Measurements from ENCODE around the gene DLL3.
A peak's percentile ranks its signal among the peaks of the same experiment; 100 is the strongest.

DLL3 gene

DNA sequence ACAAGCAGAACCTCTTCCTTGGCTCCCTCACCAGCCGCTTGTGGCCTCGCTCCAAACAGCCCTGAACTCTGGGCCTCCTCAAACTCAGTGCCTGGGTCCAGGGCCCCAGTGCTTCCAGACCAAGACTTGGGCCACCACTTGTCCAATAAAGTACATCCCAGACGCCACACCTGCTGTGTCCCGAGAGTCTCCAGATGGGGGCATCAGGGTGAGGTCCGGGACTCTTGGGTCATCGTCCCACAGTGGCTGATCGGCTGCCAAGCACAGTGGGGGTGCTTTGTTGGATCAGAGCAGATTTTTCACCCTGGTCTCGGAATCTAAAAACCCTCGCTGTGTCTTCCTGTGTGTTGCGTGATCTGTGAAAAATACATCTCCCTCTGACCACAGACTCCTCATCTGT lies 9.0 kb upstream of the DLL3 start:
- no peak for DNase-seq

DNA sequence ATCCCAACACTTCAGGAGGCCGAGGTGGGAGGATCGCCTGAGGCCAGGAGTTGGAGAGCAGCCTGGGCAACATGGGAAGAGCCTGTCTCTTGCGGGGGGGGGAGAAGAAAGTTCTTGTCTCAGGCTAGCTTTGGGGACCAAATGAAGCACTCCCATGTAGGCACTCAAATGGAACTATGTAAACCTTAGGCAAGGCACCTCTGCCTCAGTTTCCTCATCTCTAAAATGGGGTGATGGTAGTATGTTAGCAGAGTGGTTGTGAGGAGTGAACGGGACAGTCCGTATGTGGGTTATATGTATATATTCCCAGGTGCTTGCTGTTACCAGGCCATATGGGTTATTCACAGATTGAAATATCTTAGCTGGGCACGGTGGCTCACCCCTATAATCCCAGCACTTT lies 6.5 kb upstream of the DLL3 start:
- no peak for DNase-seq

DNA sequence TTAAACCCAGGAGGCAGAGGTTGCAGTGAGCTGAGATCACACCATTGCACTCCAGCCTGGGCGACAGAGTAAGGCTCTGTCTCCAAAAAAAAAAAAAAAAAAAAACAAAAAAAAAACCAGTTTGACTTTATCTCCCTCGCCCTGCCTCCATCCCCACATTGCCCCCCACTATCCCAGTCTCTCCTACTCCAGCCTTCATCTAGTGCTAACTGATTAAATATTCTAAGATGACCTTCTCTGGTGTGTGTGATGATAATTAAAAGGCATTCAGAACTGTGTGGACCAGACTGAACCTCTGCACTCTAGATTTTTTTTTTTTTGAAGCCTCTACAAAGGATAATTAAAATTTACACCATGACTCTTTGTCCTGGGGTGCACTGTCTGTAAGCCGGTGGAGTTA lies 6.0 kb upstream of the DLL3 start:
- DNase-seq, result no peak

DNA sequence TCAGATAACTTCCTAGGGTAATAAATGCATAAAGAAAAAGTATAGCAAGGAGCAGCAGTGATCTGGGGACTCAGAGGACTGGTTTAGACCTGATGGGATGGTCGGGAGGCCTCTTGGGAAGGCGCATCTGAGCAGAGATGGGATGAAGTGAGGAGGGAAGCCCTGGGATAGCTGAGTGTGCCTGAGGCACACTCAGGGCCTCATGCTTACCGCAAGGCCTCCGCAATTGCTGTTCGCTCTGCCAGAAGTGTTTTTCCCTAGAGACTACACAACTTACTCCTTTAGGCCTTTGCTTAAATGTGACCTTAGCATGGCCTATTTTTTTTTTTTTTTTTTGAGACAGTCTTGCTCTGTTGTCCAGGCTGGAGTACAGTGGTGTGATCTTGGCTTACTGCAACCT lies 4.1 kb upstream of the DLL3 start:
- no peak for DNase-seq

DNA sequence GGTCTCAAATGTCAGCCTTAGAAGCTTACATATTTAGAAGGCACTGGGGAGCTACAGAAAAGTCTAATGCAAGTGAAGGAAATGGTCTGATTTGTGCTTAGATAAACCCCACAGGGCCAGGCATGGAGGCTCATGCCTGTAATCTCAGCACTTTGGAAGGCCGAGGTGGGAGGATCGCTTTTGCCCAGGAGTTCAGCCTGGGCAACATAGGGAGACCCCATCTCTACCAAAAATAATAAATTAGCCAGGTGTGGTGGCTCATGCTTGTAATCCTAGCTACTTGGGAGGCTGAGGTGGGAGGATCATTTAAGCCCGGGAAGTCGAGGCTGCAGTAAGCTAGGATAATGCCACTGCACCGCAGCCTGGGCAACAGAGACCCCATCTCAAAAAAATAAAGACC lies 2.7 kb upstream of the DLL3 start:
- no peak for DNase-seq

DNA sequence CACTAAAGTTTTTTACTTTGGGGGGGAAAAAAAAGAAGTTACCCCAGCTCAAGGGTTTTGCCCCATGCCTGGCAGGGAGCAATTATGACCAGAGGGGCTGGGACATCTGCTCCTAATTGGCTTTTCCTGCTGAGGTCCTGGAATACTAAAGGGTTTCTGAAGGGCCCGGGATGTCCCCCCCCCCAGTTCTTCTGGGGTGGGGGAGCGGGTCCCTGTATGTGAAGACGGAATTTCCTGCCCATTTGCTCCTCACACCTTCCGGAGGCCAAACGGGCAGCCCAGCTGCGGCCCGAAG lies 1.1 kb upstream of the DLL3 start:
- DNase-seq, result no peak

DNA sequence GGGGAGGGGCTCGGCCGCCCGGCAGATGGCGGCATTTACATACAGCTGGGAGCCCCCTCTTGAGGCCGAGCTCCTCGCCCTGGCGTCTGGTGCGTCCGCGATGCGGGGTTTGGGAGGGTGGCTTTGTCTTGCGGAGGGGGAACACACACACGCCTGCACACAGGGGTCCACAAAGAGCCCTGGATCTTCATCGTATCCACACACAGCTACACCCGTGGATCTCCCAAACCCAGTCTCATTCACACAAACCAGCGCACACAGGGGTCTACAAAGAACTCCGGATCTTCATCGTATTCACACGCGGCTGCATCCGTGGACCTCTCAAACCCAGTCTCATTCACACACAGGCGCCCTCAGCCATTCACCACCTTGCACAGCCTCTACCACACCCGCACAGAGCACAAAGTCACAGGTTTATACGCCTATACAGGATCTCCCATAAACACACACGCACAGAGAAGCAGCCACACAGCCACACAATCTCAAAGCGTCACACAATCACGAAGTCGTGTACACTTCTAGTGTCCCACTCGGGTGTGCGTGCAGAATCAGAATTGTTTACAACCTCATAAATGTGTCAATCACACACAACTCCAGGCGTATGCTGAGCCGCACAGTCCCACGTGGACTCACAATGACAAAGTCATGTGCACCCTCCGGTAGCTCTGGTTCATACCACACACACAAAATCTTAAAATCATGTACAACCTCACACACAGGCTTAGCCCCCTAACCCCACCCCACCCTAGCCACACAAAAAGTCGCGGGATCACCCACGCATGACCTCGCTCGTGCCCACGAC lies 550 bp upstream of the DLL3 start:
- DNase-seq, result peak in 1 of 5 experiments; percentile 58

DNA sequence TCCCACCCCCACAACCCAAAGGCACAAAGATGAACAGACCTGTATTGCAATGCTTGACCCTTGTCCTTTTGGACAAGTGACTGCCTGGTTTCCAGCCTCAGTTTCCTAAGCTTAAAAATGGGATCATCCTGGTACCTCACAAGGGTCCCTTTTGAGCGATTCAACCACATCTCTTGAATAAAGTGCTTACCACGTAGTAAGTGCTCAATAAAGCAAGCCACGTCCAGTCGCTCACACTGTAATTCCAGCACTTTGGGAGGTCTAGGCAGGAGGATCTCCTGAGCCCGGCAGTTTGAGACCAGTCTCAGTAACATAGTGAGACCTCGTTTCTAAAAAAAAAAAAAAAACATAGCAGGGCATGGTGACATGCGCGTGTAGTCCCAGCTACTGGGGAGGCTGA lies 1.2 kb downstream of the DLL3 start:
- DNase-seq, result no peak

DNA sequence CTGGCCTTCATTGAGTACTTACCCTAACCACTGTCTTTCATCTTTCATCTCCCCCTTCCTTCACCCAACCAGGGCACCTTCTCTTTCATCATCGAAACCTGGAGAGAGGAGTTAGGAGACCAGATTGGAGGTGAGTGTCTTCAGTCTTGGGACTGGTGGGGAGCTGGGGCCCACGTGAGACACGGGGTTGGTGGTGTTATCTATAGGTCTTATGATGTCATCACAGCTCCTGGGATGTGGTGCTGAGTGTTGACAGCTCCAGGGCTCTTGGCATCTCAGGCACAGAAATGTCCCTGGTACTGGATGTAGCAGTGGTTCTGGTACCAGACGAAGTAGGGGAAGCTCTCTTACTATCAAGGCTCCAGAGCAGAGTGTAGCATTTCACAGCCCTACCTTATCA lies 1.8 kb downstream of the DLL3 start:
- no peak for DNase-seq

DNA sequence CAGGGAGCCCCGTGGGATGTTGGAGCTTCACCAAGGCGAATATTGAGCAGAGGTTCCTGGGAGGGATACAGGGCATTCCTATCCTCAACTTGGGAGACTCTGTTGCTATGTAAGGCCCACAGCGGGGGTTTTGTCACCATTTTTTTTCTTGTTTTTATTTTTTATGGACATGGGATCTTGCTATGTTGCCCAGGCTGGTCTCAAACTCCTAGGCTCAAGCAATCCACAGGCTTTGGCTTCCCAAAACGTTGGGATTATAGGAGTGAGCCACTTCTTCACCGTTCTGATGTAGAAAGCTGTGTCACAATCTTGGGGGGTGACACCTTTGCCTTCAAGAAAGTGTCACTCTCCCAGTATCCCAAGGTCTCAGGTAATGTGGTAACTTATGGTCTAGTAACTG lies 2.6 kb downstream of the DLL3 start:
- DNase-seq, result no peak

DNA sequence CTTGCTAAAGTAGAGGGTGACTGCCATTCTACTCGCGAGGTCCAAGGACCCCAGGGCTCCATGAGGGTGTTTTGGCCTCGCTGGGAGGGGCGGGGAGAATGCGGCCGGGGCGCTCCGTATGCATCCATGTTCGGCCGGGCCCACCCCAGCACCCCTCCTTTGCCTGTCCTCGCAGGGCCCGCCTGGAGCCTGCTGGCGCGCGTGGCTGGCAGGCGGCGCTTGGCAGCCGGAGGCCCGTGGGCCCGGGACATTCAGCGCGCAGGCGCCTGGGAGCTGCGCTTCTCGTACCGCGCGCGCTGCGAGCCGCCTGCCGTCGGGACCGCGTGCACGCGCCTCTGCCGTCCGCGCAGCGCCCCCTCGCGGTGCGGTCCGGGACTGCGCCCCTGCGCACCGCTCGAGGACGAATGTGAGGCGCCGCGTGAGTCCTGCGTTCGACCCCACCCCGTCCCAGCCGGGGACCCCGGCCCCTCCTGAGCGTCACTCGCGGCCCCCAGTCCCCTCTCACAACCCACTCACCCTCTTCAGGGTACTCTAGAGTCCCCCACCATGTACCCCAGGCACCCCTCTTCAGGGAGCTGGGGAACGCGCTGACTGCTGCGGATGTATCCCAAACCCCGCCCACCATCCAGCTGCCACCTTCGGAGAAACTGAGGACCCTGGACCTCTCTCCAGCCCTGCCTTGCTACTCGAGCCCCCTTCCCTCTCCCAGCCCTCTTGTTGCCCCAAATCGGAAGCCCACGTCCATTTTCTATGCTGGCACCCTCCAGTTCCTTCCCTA lies 4.1 kb downstream of the DLL3 start:
- peak; percentile 62 to 92 (median 69) for DNase-seq

DNA sequence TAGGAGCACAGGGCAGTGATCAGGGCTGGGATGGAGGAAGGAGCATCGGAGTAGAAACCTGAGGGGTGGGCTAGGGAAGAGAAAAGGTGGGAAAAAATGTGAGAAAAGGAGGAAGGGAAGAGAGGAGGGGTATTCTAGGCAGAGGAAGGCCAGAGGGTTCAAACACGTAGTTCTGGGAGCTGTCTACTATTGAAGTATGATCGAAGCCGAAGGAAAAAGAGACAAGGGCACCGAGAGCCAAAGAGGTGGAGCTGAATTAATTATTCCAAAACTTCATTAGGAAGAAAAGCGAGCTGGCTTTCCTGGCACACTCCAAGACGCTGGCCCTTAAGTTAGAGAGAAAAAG lies 7.8 kb downstream of the DLL3 start:
- no peak for DNase-seq

DNA sequence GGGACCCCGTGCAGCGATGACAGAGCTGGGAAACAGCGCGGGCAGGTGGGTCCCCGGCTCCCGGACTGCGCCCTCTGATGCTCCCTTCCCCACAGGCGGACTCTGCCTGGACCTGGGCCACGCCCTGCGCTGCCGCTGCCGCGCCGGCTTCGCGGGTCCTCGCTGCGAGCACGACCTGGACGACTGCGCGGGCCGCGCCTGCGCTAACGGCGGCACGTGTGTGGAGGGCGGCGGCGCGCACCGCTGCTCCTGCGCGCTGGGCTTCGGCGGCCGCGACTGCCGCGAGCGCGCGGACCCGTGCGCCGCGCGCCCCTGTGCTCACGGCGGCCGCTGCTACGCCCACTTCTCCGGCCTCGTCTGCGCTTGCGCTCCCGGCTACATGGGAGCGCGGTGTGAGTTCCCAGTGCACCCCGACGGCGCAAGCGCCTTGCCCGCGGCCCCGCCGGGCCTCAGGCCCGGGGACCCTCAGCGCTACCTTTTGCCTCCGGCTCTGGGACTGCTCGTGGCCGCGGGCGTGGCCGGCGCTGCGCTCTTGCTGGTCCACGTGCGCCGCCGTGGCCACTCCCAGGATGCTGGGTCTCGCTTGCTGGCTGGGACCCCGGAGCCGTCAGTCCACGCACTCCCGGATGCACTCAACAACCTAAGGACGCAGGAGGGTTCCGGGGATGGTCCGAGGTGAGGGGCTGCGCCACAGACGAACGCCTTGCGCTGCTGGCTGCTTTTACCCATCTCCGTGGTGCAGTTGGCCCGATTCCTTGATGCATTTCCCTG lies 8.4 kb downstream of the DLL3 start:
- peak in 4 of 5 experiments; percentile 28 to 86 (median 44) for DNase-seq

DNA sequence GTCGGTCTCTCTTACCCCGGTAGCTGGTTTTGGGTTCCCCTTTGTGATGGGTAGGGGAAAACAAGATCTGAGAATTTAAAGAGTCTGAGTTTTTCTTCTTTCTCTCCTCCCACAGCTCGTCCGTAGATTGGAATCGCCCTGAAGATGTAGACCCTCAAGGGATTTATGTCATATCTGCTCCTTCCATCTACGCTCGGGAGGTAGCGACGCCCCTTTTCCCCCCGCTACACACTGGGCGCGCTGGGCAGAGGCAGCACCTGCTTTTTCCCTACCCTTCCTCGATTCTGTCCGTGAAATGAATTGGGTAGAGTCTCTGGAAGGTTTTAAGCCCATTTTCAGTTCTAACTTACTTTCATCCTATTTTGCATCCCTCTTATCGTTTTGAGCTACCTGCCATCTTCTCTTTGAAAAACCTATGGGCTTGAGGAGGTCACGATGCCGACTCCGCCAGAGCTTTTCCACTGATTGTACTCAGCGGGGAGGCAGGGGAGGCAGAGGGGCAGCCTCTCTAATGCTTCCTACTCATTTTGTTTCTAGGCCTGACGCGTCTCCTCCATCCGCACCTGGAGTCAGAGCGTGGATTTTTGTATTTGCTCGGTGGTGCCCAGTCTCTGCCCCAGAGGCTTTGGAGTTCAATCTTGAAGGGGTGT lies 9.1 kb downstream of the DLL3 start:
- DNase-seq, result no peak

DNA sequence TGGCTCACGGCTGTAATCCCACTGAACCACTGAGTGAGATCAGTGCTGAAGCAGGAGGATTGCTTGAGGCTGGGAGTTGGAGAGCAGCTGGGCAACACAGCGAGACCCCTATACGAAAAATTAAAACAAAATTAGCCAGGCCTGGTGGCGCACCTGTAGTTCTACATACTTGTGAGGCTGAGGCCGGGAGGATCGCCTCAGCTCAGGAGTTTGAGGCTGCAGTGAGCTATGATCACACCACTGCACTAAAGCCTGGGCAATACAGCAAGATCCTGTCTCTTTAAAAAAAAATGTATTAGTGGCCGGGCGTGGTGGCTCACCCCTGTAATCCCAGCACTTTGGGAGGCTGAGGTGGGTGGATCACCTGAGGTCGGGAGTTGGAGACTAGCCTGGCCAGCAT lies 9.9 kb downstream of the DLL3 start:
- no peak for DNase-seq

DNA sequence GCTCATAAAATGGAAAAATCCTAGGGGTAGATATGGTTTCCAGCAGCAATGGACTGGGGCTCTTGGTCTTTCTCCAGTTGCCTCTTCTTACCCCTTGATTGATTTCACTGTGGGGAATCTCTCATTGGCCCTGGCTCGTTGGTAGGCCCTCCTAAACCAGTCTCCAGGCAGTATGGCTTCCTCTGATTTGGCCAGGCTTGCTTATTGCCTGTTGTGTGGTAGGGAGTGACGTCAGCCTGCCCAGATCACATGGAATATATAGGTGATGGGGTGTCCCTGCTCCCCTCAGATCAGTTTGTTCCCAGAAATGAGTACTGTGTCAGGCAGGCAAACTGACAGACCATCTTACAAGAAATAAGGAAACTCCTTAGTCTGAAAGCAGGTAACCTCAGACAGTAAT lies 10.5 kb downstream of the DLL3 start:
- no peak for DNase-seq

DNA sequence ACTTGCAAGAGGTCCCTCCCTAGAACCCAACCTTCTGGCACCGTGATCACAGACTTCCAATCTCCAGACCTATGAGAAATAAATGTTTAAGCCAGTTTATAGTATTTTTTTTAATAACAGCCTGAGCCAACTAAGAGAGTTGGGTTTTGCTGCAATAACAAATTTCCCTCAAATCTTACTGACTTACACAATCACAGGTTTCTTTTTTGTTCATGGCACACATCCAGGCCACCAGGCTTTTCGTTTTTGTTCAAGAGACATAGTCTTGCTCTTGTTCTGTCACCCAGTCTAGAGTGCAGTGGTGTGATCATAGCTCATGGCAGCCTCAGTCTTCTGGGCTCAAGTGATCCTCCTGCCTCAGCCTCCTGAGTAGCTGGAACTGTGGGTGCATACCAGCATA lies 14.2 kb downstream of the DLL3 start:
- no peak for DNase-seq

DNA sequence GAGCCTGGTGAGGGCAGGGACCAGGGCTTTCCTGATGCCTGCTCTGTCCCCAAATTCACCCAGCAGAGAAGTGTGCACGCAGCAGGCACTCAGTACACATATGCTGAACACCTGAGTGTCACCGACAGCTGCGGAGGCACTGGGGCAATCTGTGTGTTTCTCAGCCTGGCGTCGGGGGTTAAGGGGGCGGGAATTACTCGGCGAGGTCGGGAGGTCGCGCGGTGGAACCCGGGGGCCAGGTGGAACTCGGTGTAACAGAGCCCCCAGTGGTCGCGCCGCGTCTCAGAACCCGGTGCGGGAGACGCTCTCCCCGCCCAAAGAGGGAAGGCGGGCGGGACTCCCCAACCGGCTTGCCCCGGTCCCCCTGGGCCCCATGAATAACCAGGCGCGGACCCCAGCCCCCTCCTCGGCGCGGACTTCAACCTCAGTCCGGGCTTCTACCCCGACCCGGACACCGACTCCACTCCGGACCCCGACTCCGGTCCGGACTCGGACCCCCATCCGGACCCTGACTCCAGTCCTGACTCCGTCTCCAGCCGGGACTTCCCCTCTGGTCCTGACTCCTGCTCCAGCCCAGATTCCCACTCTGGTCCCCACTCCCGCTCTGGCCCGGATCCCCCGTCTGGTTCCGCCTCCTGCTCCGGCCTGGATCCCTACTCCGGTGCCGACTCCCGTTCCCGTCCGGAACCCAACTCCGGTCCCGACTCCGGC lies 16.2 kb downstream of the DLL3 start, which contains the start of gene SELENOV:
TSS of gene SELENOV (plus strand) at position 300 of the 711 bp plus-strand sequence. CDS start at position 374, 74 bp downstream.
- DNase-seq, result no peak

DNA sequence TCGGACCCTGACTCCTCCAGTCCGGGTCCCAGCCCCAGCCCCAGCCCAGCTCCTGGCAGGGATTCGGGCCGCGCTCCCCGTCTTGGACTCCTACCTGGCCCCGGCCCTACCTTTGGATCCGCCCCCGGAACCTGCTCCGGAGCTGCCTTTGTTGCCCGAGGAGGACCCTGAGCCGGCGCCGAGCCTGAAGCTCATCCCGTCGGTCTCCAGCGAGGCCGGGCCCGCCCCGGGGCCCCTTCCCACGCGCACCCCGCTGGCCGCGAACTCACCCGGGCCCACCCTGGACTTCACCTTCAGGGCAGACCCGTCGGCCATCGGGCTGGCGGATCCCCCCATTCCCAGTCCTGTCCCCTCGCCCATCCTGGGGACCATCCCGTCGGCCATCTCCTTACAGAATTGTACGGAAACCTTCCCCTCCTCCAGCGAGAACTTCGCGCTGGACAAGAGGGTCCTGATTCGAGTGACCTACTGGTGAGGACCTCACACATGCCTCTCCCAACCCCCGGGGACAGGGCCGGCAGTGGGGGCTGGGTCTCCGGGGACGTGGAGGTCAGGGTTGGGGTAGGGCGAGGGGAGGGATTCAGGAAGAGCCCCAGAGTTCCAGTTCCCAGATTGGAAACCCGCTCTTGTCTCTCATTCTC lies 16.9 kb downstream of the DLL3 start:
- DNase-seq, result no peak

DNA sequence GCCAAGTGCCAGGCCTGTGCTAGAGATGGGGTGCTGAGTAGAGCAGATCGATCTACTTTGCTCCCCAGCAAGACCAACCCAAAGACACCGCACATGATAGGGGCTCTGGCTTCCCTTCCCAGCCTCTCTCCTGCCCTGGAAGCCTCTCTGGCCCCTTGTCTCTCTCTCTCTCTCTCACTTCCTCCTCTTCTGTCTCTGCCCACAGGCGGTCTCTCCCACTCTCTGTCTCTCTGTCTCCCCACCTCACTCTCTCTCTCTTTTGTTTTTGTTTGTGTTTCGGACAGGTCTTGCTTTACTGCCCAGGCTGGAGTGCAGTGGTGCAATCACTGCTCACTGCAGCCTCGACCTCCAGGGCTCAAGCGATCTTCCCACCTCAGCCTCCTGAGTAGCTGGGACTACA lies 17.5 kb downstream of the DLL3 start:
- no peak for DNase-seq

DNA sequence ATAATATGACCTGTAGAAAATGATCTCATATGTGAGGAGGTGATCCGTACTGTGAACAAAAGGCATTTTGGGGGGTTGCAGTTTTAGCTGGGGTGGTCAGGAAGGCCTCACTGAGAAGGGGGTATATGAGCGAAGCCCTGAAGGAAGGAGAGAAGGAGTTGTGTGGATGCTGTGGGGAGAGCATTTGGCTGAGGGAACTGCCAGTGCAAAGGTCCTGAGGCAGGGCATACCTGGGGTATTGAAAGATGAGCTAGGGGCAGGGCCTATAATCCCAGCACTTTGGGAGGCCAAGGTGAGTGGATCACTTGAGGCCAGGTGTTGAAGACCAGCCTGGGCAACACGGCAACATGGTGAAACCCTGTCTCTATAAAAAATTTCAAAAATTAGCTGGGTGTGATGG lies 18.7 kb downstream of the DLL3 start:
- no peak for DNase-seq

DNA sequence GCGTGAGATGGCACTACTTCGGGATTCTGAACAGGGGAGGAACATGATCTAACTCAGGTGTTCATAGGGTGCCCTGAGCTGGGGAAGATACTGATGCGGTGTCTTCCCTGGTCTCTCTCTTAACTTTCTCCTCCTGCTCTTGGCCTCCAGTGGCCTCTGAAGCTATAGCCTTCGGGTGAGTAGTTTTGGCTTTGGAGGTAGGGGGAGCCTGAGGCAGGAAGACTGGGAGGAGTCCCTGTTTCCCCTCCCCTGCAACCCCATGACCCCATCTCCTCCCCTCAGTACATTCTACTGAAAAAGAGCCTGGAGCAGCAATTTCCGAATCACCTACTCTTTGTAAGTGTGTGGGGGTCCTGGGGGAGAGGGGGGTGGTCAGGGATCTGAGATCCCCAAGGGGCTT lies 19.7 kb downstream of the DLL3 start:
- DNase-seq, result no peak
